Activated naive CD4-positive, alpha-beta T cell treated with Interleukin-2 at 50 U/mL for 16 hours (primary cell): ENCODE measurements around the gene ENDOV.

Source experiments
- DNase-seq: peaks from one replicate; pipeline ENCODE4 v3.0.0-alpha.2; 2020

ENDOV gene

GRCh38 chr17:80416260-80416939 is 1.4 kb downstream of the ENDOV start:
- no peak for DNase-seq

- DNase-seq: no peak
Observed at GRCh38 chr17:80416940-80417293, 1.9 kb downstream of the ENDOV start.

- no peak for DNase-seq
Observed at GRCh38 chr17:80418589-80418988, 3.6 kb downstream of the ENDOV start.

GRCh38 chr17:80419255-80419654 is 4.3 kb downstream of the ENDOV start:
- no peak for DNase-seq

- no peak for DNase-seq
Observed at GRCh38 chr17:80421381-80422090, 6.6 kb downstream of the ENDOV start.

GRCh38 chr17:80422276-80422675 is 7.3 kb downstream of the ENDOV start:
- no peak for DNase-seq

- DNase-seq: no peak
Observed at GRCh38 chr17:80422981-80423380, 8.0 kb downstream of the ENDOV start.

GRCh38 chr17:80423536-80424225 is 8.7 kb downstream of the ENDOV start:
- DNase-seq: no peak

GRCh38 chr17:80424261-80424660 is 9.3 kb downstream of the ENDOV start:
- DNase-seq: no peak

GRCh38 chr17:80424878-80425765 is 10.2 kb downstream of the ENDOV start:
- no peak for DNase-seq

- DNase-seq: no peak
Observed at GRCh38 chr17:80425835-80426426, 11.0 kb downstream of the ENDOV start.

GRCh38 chr17:80426671-80427326 is 11.8 kb downstream of the ENDOV start:
- peak; percentile 90 for DNase-seq

- DNase-seq: no peak
Observed at GRCh38 chr17:80427366-80428282, 12.7 kb downstream of the ENDOV start.

GRCh38 chr17:80428363-80428762 is 13.4 kb downstream of the ENDOV start:
- DNase-seq: no peak

GRCh38 chr17:80428796-80429195 is 13.8 kb downstream of the ENDOV start:
- DNase-seq: no peak

GRCh38 chr17:80429356-80430275 is 14.6 kb downstream of the ENDOV start:
- DNase-seq: no peak

GRCh38 chr17:80430446-80431245 is 15.7 kb downstream of the ENDOV start:
- no peak for DNase-seq

- DNase-seq: no peak
Observed at GRCh38 chr17:80431246-80432195, 16.6 kb downstream of the ENDOV start.
